Heart right ventricle (tissue), 16 donors: Measurements from ENCODE around the gene EIF1B. TPM values are rescaled to one million over a fixed set of nuclear protein-coding genes. Genes with fewer than 3 reads are reported as not detected.

Experiments
- ATAC-seq, 8 donors: fragments of 200-7000 bp; cut with Tn5 transposase; one replicate each; pipeline ENCODE4 v1.9.1; 2020; ENCODE audit warnings: mild to moderate bottlenecking in 8 of 8, moderate library complexity in 8 of 8, moderate number of reproducible peaks in 1 of 8
- DNase-seq, 2 donors: peaks; one replicate each; pipeline ENCODE4 v3.0.0-alpha.2; 2020
- H3K27ac ChIP-seq, 10 donors: fragments of 200-600 bp; sonication (generic) in 2 of 10; one replicate each; pipeline versions ENCODE4 v1.5.0 to v1.8.0; 2020 to 2022; ENCODE audit warnings: mild to moderate bottlenecking in 3 of 10
- H3K27me3 ChIP-seq, 7 donors: fragments of 200-600 bp; one replicate each; pipeline ENCODE4 v1.8.0; 2021 to 2022; ENCODE audit warnings: mild to moderate bottlenecking in 2 of 7
- H3K36me3 ChIP-seq, 9 donors: fragments of 200-600 bp; sonication (generic) in 1 of 9; one replicate each; pipeline versions ENCODE4 v1.5.0 to v1.8.0; 2020 to 2022; ENCODE audit warnings: mild to moderate bottlenecking in 2 of 9
- H3K4me1 ChIP-seq, 9 donors: fragments of 200-600 bp; sonication (generic) in 1 of 9; one replicate each; pipeline versions ENCODE4 v1.5.0 to v1.8.0; 2020 to 2022; ENCODE audit warnings: mild to moderate bottlenecking in 4 of 9
- H3K4me3 ChIP-seq, 10 donors: fragments of 200-600 bp; sonication (generic) in 2 of 10; one replicate each; pipeline versions ENCODE4 v1.5.0 to v1.8.0; 2020 to 2022; ENCODE audit warnings: mild to moderate bottlenecking in 7 of 10, moderate library complexity in 2 of 10
- H3K9me3 ChIP-seq, 11 donors: fragments of 200-600 bp in 10 of 11; sonication (generic) in 2 of 11; one replicate each; pipeline versions ENCODE4 v1.5.0 to v1.8.0; 2013 to 2022; ENCODE audit warnings: mild to moderate bottlenecking in 2 of 11, control low read depth in 1 of 11, moderate library complexity in 1 of 11
- WGBS, 2 donors: extraction: QIAGEN DNeasy Blood & Tissue Kit; methylation state at CpG; one replicate each; pipeline ENCODE4 v1.1.7; 2013; ENCODE audit warnings: inconsistent platforms in 1 of 2; 5-methylcytosine and 5-hydroxymethylcytosine counted together
- intact Hi-C, 10 donors: fragments of 100-400 bp; cut with DNase I; formaldehyde crosslinking; loops; one replicate each; pipeline versions ENCODE4 v1.11.1 to v1.14.2; 2022
- polyA plus RNA-seq, 2 donors: library from polyadenylated mRNA; stranded (reverse); fragments of 200-250 nt; gene quantifications; one replicate each; pipeline ENCODE4 v1.2.3, GENCODE V29; 2013
- total RNA-seq, 10 donors: library from RNA; stranded (reverse); fragmentation: NEBNext Ultra II Directional in 3 of 10; extraction: Animal tissue kit (Norgen Biotek cat#: 25700) in 3 of 10; gene quantifications; one replicate each; pipeline versions ENCODE4 v1.2.1 to v1.2.4, GENCODE V29; 2021 to 2023
- TF ChIP-seq, protein P1 (sequence below), 9 donors: fragments of 200-600 bp; sonication (generic) in 2 of 9; IDR thresholded peaks; one replicate each; pipeline versions ENCODE4 v1.5.0 to v1.8.0; 2021 to 2022; ENCODE audit warnings: antibody characterized with exemption in 9 of 9, mild to moderate bottlenecking in 5 of 9, moderate library complexity in 1 of 9
- donor health status: Arrhythmogenic right ventricular cardiomyopathy.
- donor health status: ischemic (EF 13 %, LVEDD 7.1; RV severe dilation, severe dysfunction).
- donor health status: healthy with polysubstance abuse.
- donor health status: DM: no; HTN: yes; CAD: no.
- donor health status: DM: no; HTN: no; CAD: no.
- donor health status: ischemic (EF 25% LVEDD 6.9; RV normal size, moderate dysfunction).
- donor health status: ischemic (EF 25% LVEDD 5.7; RV mildly dilated, moderate dysfunction).
- donor health status: healthy.
- donor health status: DM: yes; HTN: yes; CAD: no.
- donor health status: Ischemic cardiomyopathy.
- donor health status: ischemic (EF 35%, LVEDD 5.7; RV mildly dilated, moderate dysfunction).
- donor health status: nonischemic (EF 11% LVEDD 7.7; RV severe dilation, severe dysfunction).
- donor health status: DM: yes; HTN: yes; CAD: no.
- donor health status: PGD.
- donor health status: ischemic (EF 29% LVEDD 5.4; RV normal size, mild dysfunction).
- donor health status: nonischemic (EF 23%, LVEDD 6.1; RV moderate dilation, normal function).

Gene EIF1B
- total and polyA plus RNA-seq, 12 donors = 111 to 381 (median 283) TPM

DNA sequence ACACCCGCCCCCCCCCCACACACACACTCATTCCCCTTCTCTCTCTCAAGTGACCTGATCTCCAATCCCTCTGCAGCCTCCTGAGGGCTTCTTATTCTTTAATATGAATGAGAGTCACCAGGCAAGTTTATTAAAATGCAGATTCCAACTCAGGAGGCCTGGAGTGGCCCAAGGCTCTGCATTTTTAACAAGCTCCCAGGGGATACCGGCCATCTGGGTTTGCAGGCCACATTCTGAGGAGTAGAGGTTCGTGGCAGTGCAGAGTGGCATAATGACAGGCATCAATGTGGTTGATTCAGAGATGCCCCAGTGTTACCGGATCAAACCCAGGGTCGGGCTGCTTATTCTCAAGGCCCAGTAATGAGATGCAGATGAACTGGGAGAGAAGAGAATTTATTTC lies 18.9 kb downstream of the EIF1B start:
- DNase-seq (no peak), ATAC-seq (no peak)
- H3K9me3 ChIP-seq = no peaks in the 10 kb centered on the region
- H3K36me3 ChIP-seq = no peaks in the 10 kb centered on the region
- no peaks in the 10 kb centered on the region for H3K27me3 ChIP-seq
- H3K4me1 ChIP-seq = peaks cover 0 to 9% (median 2%) of the 10 kb centered on the region in 9 donors
- intact Hi-C loops = loop anchor here (5.0 to 10.0 kb wide), 10 partner anchors 104 to 1556 kb away; partner anchors contain the start of genes RPL14 (in 4 of the 10) and CTNNB1 (in 1 of the 10)
- no peak overlapping the region for H3K4me3 ChIP-seq
- TF ChIP-seq, protein P1, sequence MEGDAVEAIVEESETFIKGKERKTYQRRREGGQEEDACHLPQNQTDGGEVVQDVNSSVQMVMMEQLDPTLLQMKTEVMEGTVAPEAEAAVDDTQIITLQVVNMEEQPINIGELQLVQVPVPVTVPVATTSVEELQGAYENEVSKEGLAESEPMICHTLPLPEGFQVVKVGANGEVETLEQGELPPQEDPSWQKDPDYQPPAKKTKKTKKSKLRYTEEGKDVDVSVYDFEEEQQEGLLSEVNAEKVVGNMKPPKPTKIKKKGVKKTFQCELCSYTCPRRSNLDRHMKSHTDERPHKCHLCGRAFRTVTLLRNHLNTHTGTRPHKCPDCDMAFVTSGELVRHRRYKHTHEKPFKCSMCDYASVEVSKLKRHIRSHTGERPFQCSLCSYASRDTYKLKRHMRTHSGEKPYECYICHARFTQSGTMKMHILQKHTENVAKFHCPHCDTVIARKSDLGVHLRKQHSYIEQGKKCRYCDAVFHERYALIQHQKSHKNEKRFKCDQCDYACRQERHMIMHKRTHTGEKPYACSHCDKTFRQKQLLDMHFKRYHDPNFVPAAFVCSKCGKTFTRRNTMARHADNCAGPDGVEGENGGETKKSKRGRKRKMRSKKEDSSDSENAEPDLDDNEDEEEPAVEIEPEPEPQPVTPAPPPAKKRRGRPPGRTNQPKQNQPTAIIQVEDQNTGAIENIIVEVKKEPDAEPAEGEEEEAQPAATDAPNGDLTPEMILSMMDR (IDR thresholded peaks at IDR 0.05) = no peak
- WGBS, 2 donors = 77 to 79% methylated on average over 5 of the region's 5 CpGs
- H3K27ac ChIP-seq = no peak overlapping the region

DNA sequence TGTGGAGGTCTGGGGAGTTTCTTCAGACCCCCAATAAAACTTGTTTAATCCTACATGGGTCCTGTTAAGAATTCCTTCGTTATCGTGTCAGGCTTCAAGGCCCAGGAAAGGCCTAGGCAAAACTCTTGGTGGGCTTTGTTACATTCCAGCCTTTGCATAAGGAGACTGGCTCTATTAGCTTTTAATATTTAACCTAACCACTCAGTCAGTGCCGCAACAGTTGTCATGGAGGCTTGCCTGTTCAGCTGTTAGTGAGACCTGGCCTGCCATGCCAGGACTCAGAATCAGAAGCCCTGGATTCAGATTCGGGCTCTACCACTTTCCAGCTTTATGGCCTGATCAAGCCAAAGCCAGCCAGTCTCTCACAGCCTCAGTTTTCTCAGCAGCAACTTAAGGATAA lies 19.6 kb downstream of the EIF1B start:
- 88 to 92% methylated on average over 4 of the region's 4 CpGs for WGBS, 2 donors
- Histone ChIP-seq H3K4me1 (peaks cover 0 to 13% (median 3%) of the 10 kb centered on the region in 9 donors), H3K36me3 (no peaks in the 10 kb centered on the region), H3K4me3 (no peak overlapping the region), H3K27me3 (no peaks in the 10 kb centered on the region), H3K27ac (no peak overlapping the region), H3K9me3 (no peaks in the 10 kb centered on the region)
- DNase-seq (no peak), ATAC-seq (no peak)
- TF ChIP-seq, protein P1 (IDR thresholded peaks at IDR 0.05) = no peak
- intact Hi-C loops = loop anchor here (5.0 to 10.0 kb wide), 10 partner anchors 103 to 1556 kb away; partner anchors contain the start of genes RPL14 (in 4 of the 10) and CTNNB1 (in 1 of the 10)

DNA sequence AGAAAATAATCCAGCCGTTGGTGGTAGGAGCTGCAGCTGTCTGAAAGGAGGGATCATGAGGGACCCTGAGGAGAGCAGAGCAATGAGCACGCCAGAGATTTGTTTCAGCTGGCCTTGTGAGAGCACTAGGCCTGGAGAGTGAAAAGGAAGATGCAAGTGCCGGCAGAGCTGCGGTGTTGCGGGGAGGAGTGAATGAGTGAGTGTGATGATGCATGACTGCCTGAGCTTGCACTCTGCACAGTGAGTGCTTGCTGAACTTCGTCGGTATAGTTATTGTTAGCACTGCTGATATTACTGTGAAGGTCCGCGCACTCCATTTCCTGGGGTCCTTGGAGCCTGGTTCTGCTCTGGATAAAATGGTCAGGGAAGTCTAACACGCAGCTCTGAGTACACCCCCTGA lies 23.2 kb downstream of the EIF1B start:
- Histone ChIP-seq H3K4me3 (no peak overlapping the region), H3K4me1 (peaks cover 0 to 13% (median 3%) of the 10 kb centered on the region in 9 donors), H3K9me3 (no peaks in the 10 kb centered on the region), H3K27ac (no peak overlapping the region), H3K27me3 (no peaks in the 10 kb centered on the region), H3K36me3 (no peaks in the 10 kb centered on the region)
- DNase-seq (no peak), ATAC-seq (peak in 1 of 8 donors; percentile 13)
- 86 to 89% methylated on average over 10 of the region's 10 CpGs for WGBS, 2 donors
- TF ChIP-seq, protein P1 (IDR thresholded peaks at IDR 0.05) = no peak
- intact Hi-C loops = loop anchor here in 6 of 10 donors (5.0 to 10.0 kb wide), 6 partner anchors 100 to 1552 kb away; partner anchors contain the start of gene ZNF621 (in 1 of the 6)

DNA sequence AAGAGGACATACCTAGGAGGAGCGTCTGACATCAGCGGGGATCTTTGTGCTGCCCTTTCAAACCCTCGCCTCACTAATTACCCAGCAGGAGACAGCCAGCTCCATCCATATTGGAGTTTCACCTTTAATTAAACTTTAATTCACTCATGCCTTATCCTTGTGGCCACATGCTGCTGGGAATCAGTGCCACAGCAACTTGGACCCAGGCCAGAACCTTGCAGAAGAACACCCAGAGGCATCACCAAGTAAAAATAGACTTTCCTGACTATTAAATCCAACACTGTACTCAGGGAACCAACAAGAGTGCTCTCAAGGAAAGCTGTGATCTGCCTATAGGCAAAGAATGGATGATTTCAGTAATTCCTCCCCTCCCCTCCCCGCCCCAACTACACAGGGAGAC lies 23.9 kb downstream of the EIF1B start:
- ATAC-seq (peak; percentile 71 to 96 (median 88)), DNase-seq (peak; percentile 35 to 70)
- TF ChIP-seq, protein P1 (IDR thresholded peaks at IDR 0.05) = no peak
- intact Hi-C loops = loop anchor here in 6 of 10 donors (5.0 to 10.0 kb wide), 6 partner anchors 99 to 1551 kb away; partner anchors contain the start of gene ZNF621 (in 1 of the 6)
- Histone ChIP-seq H3K4me1 (peaks cover 0 to 10% (median 3%) of the 10 kb centered on the region in 9 donors), H3K9me3 (no peaks in the 10 kb centered on the region), H3K4me3 (no peak overlapping the region), H3K27ac (peak overlapping the region in 2 of 10 donors; percentile 20 to 42), H3K36me3 (no peaks in the 10 kb centered on the region), H3K27me3 (no peaks in the 10 kb centered on the region)
- 89 to 91% methylated on average over 4 of the region's 4 CpGs for WGBS, 2 donors
